Ovary (tissue), 3 donors: ENCODE data around the gene PELO.

Experiments
- CTCF ChIP-seq, 3 donors: fragments of 450-650 bp in 2 of 3; fragments of 200-600 bp in 1 of 3; IDR thresholded peaks; one replicate each; pipeline versions ENCODE4 v1.5.1 to v1.8.0; 2016 to 2022; ENCODE audit warnings: antibody characterized with exemption in 3 of 3, mild to moderate bottlenecking in 1 of 3
- EP300 ChIP-seq: sonication (generic); formaldehyde crosslinking; IDR thresholded peaks from one replicate; pipeline ENCODE4 v1.6.1; 2017; ENCODE audit warnings: antibody characterized with exemption
- POLR2A ChIP-seq: fragments of 450-650 bp; IDR thresholded peaks from one replicate; pipeline ENCODE4 v1.6.1; 2017; ENCODE audit warnings: antibody characterized with exemption, mild to moderate bottlenecking, moderate library complexity
- donor health status: DM: no; HTN: no; CAD: no.

GRCh38 chr5:52783226-52783959, 4.3 kb upstream of the PELO start:
- TF ChIP-seq CTCF (IDR thresholded peaks at IDR 0.05) = no peak
- TF ChIP-seq POLR2A = no peak
- no peak for TF ChIP-seq EP300
